HEK293 (cell line): Measurements from ENCODE around the gene LIMA1.

Source experiments
- ATF2 ChIP-seq: fragments of 450-650 bp; formaldehyde crosslinking; IDR thresholded peaks from 2 replicates; pipeline ENCODE4 v1.5.1; 2016; ENCODE audit warnings: missing biosample characterization, missing genetic modification characterization, low read depth
- CTCF ChIP-seq: fragments of 450-650 bp; formaldehyde crosslinking; IDR thresholded peaks from 2 replicates; pipeline ENCODE4 v1.5.1; 2016; ENCODE audit warnings: missing biosample characterization, missing genetic modification characterization
- GLI4 ChIP-seq: fragments of 450-650 bp; formaldehyde crosslinking; IDR thresholded peaks from 2 replicates; pipeline ENCODE4 v1.5.1; 2016; ENCODE audit warnings: missing biosample characterization, missing genetic modification characterization
- SCRT2 ChIP-seq: fragments of 450-650 bp; formaldehyde crosslinking; IDR thresholded peaks from 2 replicates; pipeline ENCODE4 v1.5.1; 2016; ENCODE audit warnings: missing biosample characterization, missing genetic modification characterization
- SP2 ChIP-seq: fragments of 450-650 bp; formaldehyde crosslinking; IDR thresholded peaks from 2 replicates; pipeline ENCODE4 v1.5.1; 2016; ENCODE audit warnings: missing biosample characterization, missing genetic modification characterization
- ZBTB21 ChIP-seq: fragments of 450-650 bp; formaldehyde crosslinking; IDR thresholded peaks from 2 replicates; pipeline ENCODE4 v1.5.1; 2017; ENCODE audit warnings: missing biosample characterization, missing genetic modification characterization
- ZBTB7A ChIP-seq: fragments of 450-650 bp; formaldehyde crosslinking; IDR thresholded peaks from 2 replicates; pipeline ENCODE4 v1.5.1; 2016; ENCODE audit warnings: low read depth, missing biosample characterization, missing genetic modification characterization
- ZFP41 ChIP-seq: fragments of 450-650 bp; formaldehyde crosslinking; IDR thresholded peaks from 2 replicates; pipeline ENCODE4 v1.5.1; 2016; ENCODE audit warnings: missing biosample characterization, missing genetic modification characterization, borderline replicate concordance
- ZNF121 ChIP-seq: fragments of 450-650 bp; formaldehyde crosslinking; IDR thresholded peaks from 2 replicates; pipeline ENCODE4 v1.5.1; 2016; ENCODE audit warnings: missing biosample characterization, missing genetic modification characterization
- ZNF221 ChIP-seq: fragments of 450-650 bp; formaldehyde crosslinking; IDR thresholded peaks from 2 replicates; pipeline ENCODE4 v1.5.1; 2017; ENCODE audit warnings: missing biosample characterization, missing genetic modification characterization, borderline replicate concordance
- ZNF37A ChIP-seq: fragments of 450-650 bp; IDR thresholded peaks from 2 replicates; pipeline ENCODE4 v1.5.1; 2018; ENCODE audit warnings: missing biosample characterization, missing genetic modification characterization
- ZNF830 ChIP-seq: fragments of 450-650 bp; IDR thresholded peaks from 2 replicates; pipeline ENCODE4 v1.5.0; 2018; ENCODE audit warnings: missing biosample characterization, missing genetic modification characterization, low read depth, mild to moderate bottlenecking, moderate library complexity

- TF ChIP-seq ZNF121 (tag by site-specific recombination) (no peak), ZBTB21 (tag by site-specific recombination) (no peak), CTCF (tag by site-specific recombination) (no peak), SCRT2 (tag by site-specific recombination) (no peak), ATF2 (no peak), ZNF221 (tag by site-specific recombination) (no peak), ZNF37A (no peak), ZBTB7A (tag by site-specific recombination) (no peak), SP2 (tag by site-specific recombination) (no peak), GLI4 (tag by site-specific recombination) (no peak), ZNF830 (tag by site-specific recombination) (no peak), ZFP41 (tag by site-specific recombination) (no peak)
These were observed 87.5 kb downstream of the LIMA1 start for GRCh38 chr12:50195832-50196231.
